ENCODE measurements around the gene CABP2.
"Not testable (repeated sequence)": the region's sequence is repeated elsewhere in the genome, so short reads cannot be mapped to it uniquely, and the experiment has no call there.

CABP2 gene

DNA sequence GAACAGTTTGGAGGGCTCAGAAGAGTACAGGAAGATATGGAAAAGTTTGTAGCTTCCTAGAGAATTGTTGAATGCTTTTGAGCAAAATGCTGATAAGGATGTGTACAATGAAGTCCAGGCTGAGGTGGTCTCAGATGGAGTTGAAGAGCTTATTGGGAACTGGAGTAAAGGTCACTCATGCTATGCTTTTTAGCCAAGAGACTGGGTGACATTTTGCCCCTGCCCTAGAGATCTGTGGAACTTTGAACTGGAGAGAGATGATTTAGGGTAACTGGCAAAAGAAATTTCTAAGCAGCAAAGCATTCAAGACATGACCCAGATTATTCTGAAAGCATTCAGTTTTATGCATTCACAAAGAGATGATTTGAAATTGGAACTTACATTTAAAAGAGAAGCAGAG, 27.9 kb upstream of the CABP2 start:
- Histone ChIP-seq H3K9ac (ENCODE audit: low read depth, low read length) (no peak overlapping the region), H3K4me1 (ENCODE audit: insufficient read depth, low read length) (no peaks in the 10 kb centered on the region), H3K4me3 (ENCODE audit: low read length) (no peak overlapping the region), H3K27me3 (ENCODE audit: insufficient read depth, low read length) (no peaks in the 10 kb centered on the region), H3K36me3 (ENCODE audit: insufficient read depth, low read depth, low read length) (no peaks in the 10 kb centered on the region), H3K9me3 (ENCODE audit: insufficient read depth, low read depth, low read length) (peaks cover 21% of the 10 kb centered on the region), H3K27ac (ENCODE audit: low read length) (no peak overlapping the region)

DNA sequence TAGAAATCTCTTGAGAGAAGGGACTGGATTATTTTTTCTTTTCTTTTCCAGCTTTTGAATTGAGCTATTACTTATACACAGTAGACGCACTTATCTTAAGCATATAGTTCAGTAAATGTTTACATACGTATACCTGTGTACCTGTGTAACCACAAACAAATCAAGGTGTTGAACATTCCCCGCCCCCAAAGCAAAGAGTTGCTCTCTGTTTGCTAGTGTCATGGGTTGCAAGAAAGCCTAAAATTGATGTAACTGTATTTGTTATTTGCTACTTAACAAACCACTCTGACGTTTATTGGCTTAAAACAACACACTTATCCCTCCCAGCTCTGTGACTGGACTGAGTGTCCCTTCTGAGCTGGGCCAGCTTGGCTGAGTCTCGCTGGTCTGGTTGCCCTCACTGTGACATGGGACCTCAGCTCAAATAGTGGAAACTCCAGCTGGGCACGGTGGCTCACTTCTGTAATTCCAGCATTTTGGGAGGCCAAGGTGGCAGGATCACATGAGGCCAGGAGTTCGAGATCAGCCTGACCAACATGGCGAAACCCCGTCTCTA, 25.4 kb upstream of the CABP2 start:
- Histone ChIP-seq H3K27ac (ENCODE audit: low read length) (no peak overlapping the region), H3K27me3 (ENCODE audit: insufficient read depth, low read length) (no peaks in the 10 kb centered on the region), H3K36me3 (ENCODE audit: insufficient read depth, low read depth, low read length) (no peaks in the 10 kb centered on the region), H3K4me3 (ENCODE audit: low read length) (no peak overlapping the region), H3K9me3 (ENCODE audit: insufficient read depth, low read depth, low read length) (peaks cover 21% of the 10 kb centered on the region), H3K4me1 (ENCODE audit: insufficient read depth, low read length) (no peaks in the 10 kb centered on the region), H3K9ac (ENCODE audit: low read depth, low read length) (no peak overlapping the region)

DNA sequence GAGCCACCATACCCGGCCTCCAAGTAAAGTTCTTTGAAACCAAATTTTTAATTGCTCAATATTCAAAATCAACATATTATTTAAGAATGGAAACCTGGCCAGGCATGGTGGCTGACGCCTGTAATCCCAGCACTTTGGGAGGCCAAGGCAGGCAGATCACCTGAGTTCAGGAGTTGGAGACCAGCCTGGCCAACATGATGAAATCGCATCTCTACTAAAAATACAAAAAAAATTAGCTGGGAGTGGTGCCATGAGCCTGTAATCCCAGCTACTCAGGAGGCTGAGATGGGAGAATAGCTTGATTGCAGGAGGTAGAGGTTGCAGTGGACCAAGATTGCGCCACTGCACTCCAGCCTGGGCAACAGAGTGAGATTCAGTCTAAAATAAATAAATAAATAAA, 24.9 kb upstream of the CABP2 start:
- H3K36me3 ChIP-seq (ENCODE audit: insufficient read depth, low read depth, low read length); H3K27ac ChIP-seq (ENCODE audit: low read length): not testable (repeated sequence)
- peaks cover 21% of the 10 kb centered on the region for H3K9me3 ChIP-seq (ENCODE audit: insufficient read depth, low read depth, low read length)

DNA sequence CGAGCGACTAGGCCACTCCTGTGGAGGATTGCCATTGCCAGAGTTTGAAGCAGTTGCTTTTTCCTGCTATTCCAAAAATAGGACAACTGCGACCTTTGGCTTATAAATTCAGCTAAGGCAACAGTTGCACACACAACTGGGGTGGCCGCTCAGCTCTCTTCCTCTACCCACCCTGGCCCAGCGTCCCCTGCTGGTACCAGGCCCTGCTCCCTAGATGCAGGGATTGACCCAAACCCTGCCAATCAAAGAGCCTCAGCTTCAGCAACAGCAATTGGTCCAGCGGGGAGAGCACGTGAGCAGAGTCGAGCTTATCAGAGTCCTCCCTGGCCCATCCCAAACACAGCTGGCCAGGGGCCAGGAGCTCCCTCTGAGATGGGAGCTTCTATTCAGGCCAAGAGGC, 22.0 kb upstream of the CABP2 start:
- no peak overlapping the region for H3K9ac ChIP-seq (ENCODE audit: low read depth, low read length)
- H3K4me1 ChIP-seq (ENCODE audit: insufficient read depth, low read length) = peaks cover 3% of the 10 kb centered on the region; the same call in 1 of the 2 replicates
- no peak overlapping the region for H3K27ac ChIP-seq (ENCODE audit: low read length)
- H3K36me3 ChIP-seq (ENCODE audit: insufficient read depth, low read depth, low read length) = no peaks in the 10 kb centered on the region
- no peaks in the 10 kb centered on the region for H3K9me3 ChIP-seq (ENCODE audit: insufficient read depth, low read depth, low read length)
- H3K27me3 ChIP-seq (ENCODE audit: insufficient read depth, low read length) = no peaks in the 10 kb centered on the region
- H3K4me3 ChIP-seq (ENCODE audit: low read length) = no peak overlapping the region

More for the DNA sequence above, 24.9 kb upstream of the CABP2 start:
- H3K4me1 ChIP-seq (ENCODE audit: insufficient read depth, low read length); H3K4me3 ChIP-seq (ENCODE audit: low read length); H3K27me3 ChIP-seq (ENCODE audit: insufficient read depth, low read length); H3K9ac ChIP-seq (ENCODE audit: low read depth, low read length): not testable (repeated sequence)

DNA sequence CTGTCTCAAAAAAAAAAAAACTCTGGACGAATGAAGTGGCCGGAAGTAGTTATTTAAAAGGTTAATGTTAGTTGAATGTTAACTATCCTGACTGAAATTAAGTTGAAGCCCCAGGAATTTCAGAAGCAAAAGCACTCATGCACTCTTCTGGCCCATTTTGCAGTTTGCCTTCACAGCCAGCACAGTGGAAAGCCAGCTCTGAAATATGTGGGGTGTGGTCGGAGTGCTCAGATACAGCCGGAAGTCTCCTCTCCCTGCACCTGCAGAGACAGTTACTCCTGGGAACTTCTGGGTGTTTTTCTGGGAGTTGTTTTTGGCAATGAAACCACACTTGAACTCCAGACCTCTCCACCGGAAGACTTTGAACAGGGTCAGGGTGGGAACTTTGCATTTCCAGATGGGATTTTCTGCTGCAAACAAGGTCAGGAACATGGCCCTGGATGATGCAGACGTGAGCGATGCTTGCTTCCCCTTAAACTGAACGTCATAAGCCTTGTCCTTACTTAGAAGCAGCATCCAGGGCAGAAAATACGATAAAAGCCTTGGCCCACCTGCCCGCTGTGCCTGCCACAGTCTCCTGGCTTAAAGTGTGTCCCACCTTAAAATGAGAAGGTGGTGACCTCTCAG, 21.5 kb upstream of the CABP2 start:
- no peak overlapping the region for H3K9ac ChIP-seq (ENCODE audit: low read depth, low read length)
- no peak overlapping the region for H3K27ac ChIP-seq (ENCODE audit: low read length)
- H3K9me3 ChIP-seq (ENCODE audit: insufficient read depth, low read depth, low read length) = no peaks in the 10 kb centered on the region
- no peak overlapping the region for H3K4me3 ChIP-seq (ENCODE audit: low read length)
- H3K27me3 ChIP-seq (ENCODE audit: insufficient read depth, low read length) = no peaks in the 10 kb centered on the region
- peaks cover 3% of the 10 kb centered on the region; the same call in 1 of the 2 replicates for H3K4me1 ChIP-seq (ENCODE audit: insufficient read depth, low read length)
- no peaks in the 10 kb centered on the region for H3K36me3 ChIP-seq (ENCODE audit: insufficient read depth, low read depth, low read length)

DNA sequence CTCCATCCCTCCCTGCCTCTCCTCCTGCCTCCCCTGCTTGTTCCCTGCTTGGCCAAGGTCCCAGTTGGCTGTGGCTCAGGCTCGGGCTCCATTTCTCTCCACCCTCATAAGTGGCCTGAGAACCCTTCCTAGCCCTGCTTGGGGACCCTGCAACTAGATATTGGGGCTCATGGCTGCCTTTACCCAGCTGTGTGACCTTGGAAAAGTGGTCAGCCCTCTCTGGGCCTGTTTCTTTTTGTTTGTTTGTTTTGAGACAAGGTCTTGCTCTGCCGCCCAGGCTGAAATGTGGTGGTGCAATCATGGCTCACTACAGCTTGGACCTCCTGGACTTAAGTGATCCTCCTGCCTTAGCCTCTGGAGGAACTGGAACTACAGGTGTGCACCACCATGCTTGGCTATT, 20.3 kb upstream of the CABP2 start:
- no peak overlapping the region for H3K27ac ChIP-seq (ENCODE audit: low read length)
- H3K9me3 ChIP-seq (ENCODE audit: insufficient read depth, low read depth, low read length) = no peaks in the 10 kb centered on the region
- H3K36me3 ChIP-seq (ENCODE audit: insufficient read depth, low read depth, low read length) = no peaks in the 10 kb centered on the region
- no peak overlapping the region for H3K9ac ChIP-seq (ENCODE audit: low read depth, low read length)
- peaks cover 3% of the 10 kb centered on the region; the same call in 1 of the 2 replicates for H3K4me1 ChIP-seq (ENCODE audit: insufficient read depth, low read length)
- no peaks in the 10 kb centered on the region for H3K27me3 ChIP-seq (ENCODE audit: insufficient read depth, low read length)
- H3K4me3 ChIP-seq (ENCODE audit: low read length) = no peak overlapping the region

DNA sequence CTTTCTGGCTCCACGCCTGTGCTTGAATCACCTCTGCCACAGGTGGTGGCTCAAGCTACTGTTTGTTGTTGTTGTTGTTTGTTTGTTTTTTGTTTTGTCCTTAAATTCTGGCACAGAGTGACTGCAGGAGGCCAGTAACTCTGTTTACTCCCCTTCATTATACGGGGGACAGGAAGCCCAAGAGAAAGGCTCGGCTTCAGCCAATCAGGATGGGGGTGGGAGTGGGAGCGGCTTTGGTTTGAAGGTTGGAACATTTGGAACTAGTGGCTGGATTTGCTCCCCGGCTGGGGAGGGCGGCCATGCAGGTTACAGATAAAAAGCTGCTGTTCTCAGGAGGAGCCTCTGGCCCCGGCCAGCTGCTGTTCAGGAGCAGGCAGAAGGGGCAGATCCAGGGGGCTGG, 19.7 kb upstream of the CABP2 start:
- no peaks in the 10 kb centered on the region for H3K36me3 ChIP-seq (ENCODE audit: insufficient read depth, low read depth, low read length)
- no peak overlapping the region for H3K9ac ChIP-seq (ENCODE audit: low read depth, low read length)
- peaks cover 3% of the 10 kb centered on the region; the same call in 1 of the 2 replicates for H3K4me1 ChIP-seq (ENCODE audit: insufficient read depth, low read length)
- H3K27ac ChIP-seq (ENCODE audit: low read length) = no peak overlapping the region
- no peaks in the 10 kb centered on the region for H3K27me3 ChIP-seq (ENCODE audit: insufficient read depth, low read length)
- peaks cover 2% of the 10 kb centered on the region; the same call in 1 of the 2 replicates for H3K9me3 ChIP-seq (ENCODE audit: insufficient read depth, low read depth, low read length)
- no peak overlapping the region for H3K4me3 ChIP-seq (ENCODE audit: low read length)

DNA sequence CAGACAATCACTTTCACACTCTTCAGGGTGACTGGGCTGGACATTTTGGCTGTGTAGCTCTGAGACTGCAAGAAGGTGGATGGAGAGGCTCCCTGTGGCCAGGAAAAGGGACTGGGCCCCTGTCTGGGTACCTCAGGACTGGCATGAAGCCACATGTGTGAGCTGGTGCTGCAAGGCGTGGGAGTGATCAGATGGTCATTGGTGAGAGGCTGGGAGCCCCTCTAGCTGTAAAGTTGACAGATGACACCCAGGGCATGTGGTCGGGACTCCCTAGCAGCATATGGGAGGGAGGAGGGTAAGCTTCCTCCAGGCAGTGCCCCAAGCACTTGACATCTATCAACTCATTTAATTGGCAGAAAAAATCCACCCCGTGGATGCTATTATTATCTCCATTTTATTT, 18.9 kb upstream of the CABP2 start:
- Histone ChIP-seq H3K27me3 (ENCODE audit: insufficient read depth, low read length) (no peaks in the 10 kb centered on the region), H3K9me3 (ENCODE audit: insufficient read depth, low read depth, low read length) (peaks cover 4% of the 10 kb centered on the region; the same call in 1 of the 2 replicates), H3K4me3 (ENCODE audit: low read length) (no peak overlapping the region), H3K4me1 (ENCODE audit: insufficient read depth, low read length) (peaks cover 3% of the 10 kb centered on the region; the same call in 1 of the 2 replicates), H3K9ac (ENCODE audit: low read depth, low read length) (no peak overlapping the region), H3K27ac (ENCODE audit: low read length) (no peak overlapping the region), H3K36me3 (ENCODE audit: insufficient read depth, low read depth, low read length) (no peaks in the 10 kb centered on the region)

DNA sequence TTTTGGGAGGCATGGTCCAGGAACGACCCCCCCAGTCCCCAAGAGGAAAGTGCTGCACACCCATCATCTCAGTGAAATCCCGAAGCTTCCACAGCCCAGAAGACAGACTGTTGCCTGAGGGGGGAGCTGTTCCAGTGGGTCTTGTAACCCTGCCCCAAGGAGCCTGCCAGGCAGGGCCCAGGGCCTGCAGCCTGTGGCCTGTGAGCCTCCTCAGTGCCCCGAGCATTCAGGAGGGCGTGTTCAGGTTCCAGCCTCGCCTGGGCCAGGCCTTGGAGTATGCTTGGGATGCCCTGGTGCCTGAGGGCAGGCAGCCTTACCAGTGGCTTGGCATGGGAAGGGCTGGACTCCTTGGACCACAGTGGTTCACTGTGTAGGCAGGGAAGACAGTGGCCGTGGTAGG, 18.0 kb upstream of the CABP2 start:
- Histone ChIP-seq H3K4me1 (ENCODE audit: insufficient read depth, low read length) (peaks cover 3% of the 10 kb centered on the region; the same call in 1 of the 2 replicates), H3K36me3 (ENCODE audit: insufficient read depth, low read depth, low read length) (no peaks in the 10 kb centered on the region), H3K4me3 (ENCODE audit: low read length) (no peak overlapping the region), H3K9me3 (ENCODE audit: insufficient read depth, low read depth, low read length) (peaks cover 6% of the 10 kb centered on the region; the same call in 1 of the 2 replicates), H3K9ac (ENCODE audit: low read depth, low read length) (no peak overlapping the region), H3K27me3 (ENCODE audit: insufficient read depth, low read length) (no peaks in the 10 kb centered on the region), H3K27ac (ENCODE audit: low read length) (no peak overlapping the region)

DNA sequence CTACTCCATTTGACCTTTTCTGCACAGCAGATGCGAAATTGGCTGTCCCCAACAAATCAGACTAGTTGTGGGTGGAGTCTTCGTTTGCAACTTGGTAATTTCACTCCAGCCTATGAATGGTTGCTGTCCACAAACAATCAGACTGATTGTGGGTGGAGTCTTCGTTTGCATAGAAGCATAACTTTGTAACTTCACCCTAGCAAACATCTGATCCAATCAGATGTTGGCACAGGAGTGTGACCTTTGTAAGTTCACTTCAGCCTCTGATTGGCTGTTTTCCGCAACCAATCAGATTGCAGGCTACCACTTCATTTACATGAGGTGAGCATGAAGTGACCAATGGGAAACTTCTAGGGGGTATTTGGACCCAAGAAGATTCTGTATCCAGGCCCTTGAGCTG, 16.3 kb upstream of the CABP2 start:
- Histone ChIP-seq H3K27me3 (ENCODE audit: insufficient read depth, low read length) (no peaks in the 10 kb centered on the region), H3K4me3 (ENCODE audit: low read length) (no peak overlapping the region), H3K9ac (ENCODE audit: low read depth, low read length) (no peak overlapping the region), H3K27ac (ENCODE audit: low read length) (no peak overlapping the region), H3K36me3 (ENCODE audit: insufficient read depth, low read depth, low read length) (no peaks in the 10 kb centered on the region), H3K9me3 (ENCODE audit: insufficient read depth, low read depth, low read length) (peaks cover 19% of the 10 kb centered on the region), H3K4me1 (ENCODE audit: insufficient read depth, low read length) (peaks cover 3% of the 10 kb centered on the region; the same call in 1 of the 2 replicates)

DNA sequence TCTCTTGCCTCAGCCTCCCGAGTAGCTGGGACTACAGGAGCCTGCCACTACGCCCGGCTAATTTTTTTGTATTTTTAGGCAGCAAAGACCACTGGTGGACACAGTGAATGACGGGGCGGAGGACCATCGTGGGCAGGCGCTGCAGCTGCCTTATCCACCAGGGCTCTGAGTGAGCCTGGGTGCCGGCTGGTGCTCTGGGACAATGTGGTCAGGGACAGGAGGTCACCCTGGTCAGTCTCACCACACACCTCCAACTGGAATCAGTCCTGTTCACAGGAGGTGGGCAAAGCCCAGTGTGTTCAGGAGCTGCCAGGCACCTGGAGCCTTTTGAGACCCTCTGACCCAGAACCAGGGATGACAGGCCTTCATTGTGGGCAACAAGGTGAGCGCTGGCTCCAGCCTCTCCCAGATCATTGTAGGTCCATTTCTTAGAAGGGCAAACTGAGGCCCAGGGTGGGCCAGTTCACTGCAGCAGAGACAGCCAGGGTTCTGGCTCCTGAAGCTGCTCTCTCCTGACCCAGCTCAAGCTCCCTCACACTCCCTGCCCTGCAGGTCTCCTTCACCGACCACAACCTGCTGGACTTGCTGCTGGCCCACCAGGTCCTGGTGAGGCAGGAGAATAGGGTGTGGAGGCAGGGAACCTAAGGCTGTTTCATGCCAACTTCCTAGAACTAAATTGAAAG, 15.7 kb upstream of the CABP2 start:
- Histone ChIP-seq H3K9ac (ENCODE audit: low read depth, low read length) (no peak overlapping the region), H3K36me3 (ENCODE audit: insufficient read depth, low read depth, low read length) (no peaks in the 10 kb centered on the region), H3K27me3 (ENCODE audit: insufficient read depth, low read length) (no peaks in the 10 kb centered on the region), H3K4me1 (ENCODE audit: insufficient read depth, low read length) (peaks cover 3% of the 10 kb centered on the region; the same call in 1 of the 2 replicates), H3K4me3 (ENCODE audit: low read length) (no peak overlapping the region), H3K27ac (ENCODE audit: low read length) (no peak overlapping the region), H3K9me3 (ENCODE audit: insufficient read depth, low read depth, low read length) (peaks cover 25% of the 10 kb centered on the region)

DNA sequence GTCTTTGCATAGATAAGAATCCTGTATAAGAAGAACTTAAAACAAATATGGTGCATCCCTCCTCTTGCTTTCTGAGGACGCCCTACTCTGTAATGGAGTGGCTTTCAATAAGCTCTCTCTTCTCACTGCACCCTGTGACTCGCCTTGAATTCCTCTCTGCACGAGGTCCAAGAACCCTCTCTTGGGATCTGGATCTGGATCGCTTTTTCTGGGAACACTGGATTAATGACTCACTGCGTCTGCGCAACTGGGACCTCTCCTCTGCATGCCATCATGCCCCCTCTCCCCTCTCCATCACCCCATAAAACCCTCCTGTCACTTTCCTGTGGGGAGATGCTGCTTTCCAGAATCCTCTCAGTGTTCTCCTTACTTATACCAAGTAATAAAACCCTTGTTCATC, 15.1 kb upstream of the CABP2 start:
- H3K27ac ChIP-seq (ENCODE audit: low read length) = no peak overlapping the region
- no peak overlapping the region for H3K9ac ChIP-seq (ENCODE audit: low read depth, low read length)
- H3K36me3 ChIP-seq (ENCODE audit: insufficient read depth, low read depth, low read length) = no peaks in the 10 kb centered on the region
- peaks cover 3% of the 10 kb centered on the region; the same call in 1 of the 2 replicates for H3K4me1 ChIP-seq (ENCODE audit: insufficient read depth, low read length)
- peaks cover 32% of the 10 kb centered on the region for H3K9me3 ChIP-seq (ENCODE audit: insufficient read depth, low read depth, low read length)
- H3K27me3 ChIP-seq (ENCODE audit: insufficient read depth, low read length) = no peaks in the 10 kb centered on the region
- no peak overlapping the region for H3K4me3 ChIP-seq (ENCODE audit: low read length)
